IMR-90 (cell line): ENCODE measurements around the gene CD68. TPM values are rescaled to one million over a fixed set of nuclear protein-coding genes. Genes with fewer than 3 reads are reported as not detected.

Experiments
- ATAC-seq: fragments of 200-7000 bp; cut with Tn5 transposase; 2 replicates; pipeline ENCODE4 v1.9.1; 2020; ENCODE audit warnings: low read depth, mild to moderate bottlenecking, moderate library complexity
- BruUV-seq: library from RNA; stranded (reverse); fragments of 400-500 nt; replicated peaks from 2 replicates; lab custom pipeline; 2021; lab: Mats Ljungman, UMichigan
- CTCF ChIA-PET: fragments of 300-600 bp; formaldehyde crosslinking; extraction: SDS; loops from one replicate; lab custom pipeline; 2021; ENCODE audit warnings: antibody characterized with exemption; lab: Yijun Ruan, JAX
- POLR2A ChIA-PET: fragments of 300-600 bp; sonication (Branson Sonifier 250); formaldehyde crosslinking; loops from one replicate; lab custom pipeline; 2022; ENCODE audit warnings: antibody characterized with exemption; ENCODE audit not compliant: unreplicated experiment; lab: Charles Lee
- DNase-seq: peaks from one replicate; pipeline ENCODE4 v3.0.0; 2013
- H2AFZ ChIP-seq: replicated peaks from 2 replicates; pipeline ENCODE3; 2013; ENCODE audit warnings: low read length, mild to moderate bottlenecking; ENCODE audit not compliant: poor library complexity
- H2AK5ac ChIP-seq: 2 replicates; pipeline ENCODE4 v1.6.1; 2013; ENCODE audit warnings: low read depth, low read length, inconsistent platforms
- H2AK9ac ChIP-seq: replicated peaks from 2 replicates; pipeline ENCODE3; 2013; ENCODE audit warnings: mild to moderate bottlenecking, low read depth, low read length, moderate library complexity; ENCODE audit not compliant: poor library complexity
- H2BK120ac ChIP-seq: 2 replicates; pipeline ENCODE4 v1.6.1; 2013; ENCODE audit warnings: low read depth, low read length, inconsistent platforms
- H2BK15ac ChIP-seq: 3 replicates; pipeline ENCODE4 v1.6.1; 2013; ENCODE audit warnings: low read depth, low read length, inconsistent platforms
- H2BK20ac ChIP-seq: 2 replicates; pipeline ENCODE4 v1.6.1; 2013; ENCODE audit warnings: low read depth, mild to moderate bottlenecking, inconsistent platforms, low read length, moderate library complexity
- H2BK5ac ChIP-seq: 2 replicates; pipeline ENCODE4 v1.6.1; 2013; ENCODE audit warnings: mild to moderate bottlenecking, low read depth, low read length, inconsistent platforms; ENCODE audit not compliant: poor library complexity, severe bottlenecking
- H3K14ac ChIP-seq: replicated peaks from 2 replicates; pipeline ENCODE4 v1.6.1; 2013; ENCODE audit warnings: low read depth, low read length, inconsistent platforms
- H3K18ac ChIP-seq: 2 replicates; pipeline ENCODE4 v1.6.1; 2013; ENCODE audit warnings: low read depth, low read length, control low read depth
- H3K23ac ChIP-seq: 2 replicates; pipeline ENCODE4 v1.6.1; 2013; ENCODE audit warnings: low read depth, low read length, inconsistent platforms
- H3K27ac ChIP-seq: 2 replicates; pipeline ENCODE4 v1.5.1; 2013; ENCODE audit warnings: mild to moderate bottlenecking, control low read depth, low read length; ENCODE audit not compliant: insufficient read depth
- H3K27me3 ChIP-seq: 2 replicates; pipeline ENCODE4 v1.6.1; 2013; ENCODE audit warnings: low read length; ENCODE audit not compliant: control insufficient read depth, insufficient read depth
- H3K36me3 ChIP-seq: 2 replicates; pipeline ENCODE4 v1.6.1; 2013; ENCODE audit warnings: low read length, mixed read lengths; ENCODE audit not compliant: control insufficient read depth, insufficient read depth
- H3K4ac ChIP-seq: 2 replicates; pipeline ENCODE4 v1.6.1; 2013; ENCODE audit warnings: low read depth, low read length, inconsistent platforms
- H3K4me1 ChIP-seq: 2 replicates; pipeline ENCODE4 v1.6.1; 2013; ENCODE audit warnings: low read length, mixed read lengths; ENCODE audit not compliant: control insufficient read depth, insufficient read depth
- H3K4me2 ChIP-seq: 2 replicates; pipeline ENCODE4 v1.6.1; 2013; ENCODE audit warnings: low read depth, mild to moderate bottlenecking, control low read depth, low read length, moderate library complexity
- H3K4me3 ChIP-seq: 2 replicates; pipeline ENCODE4 v1.5.1; 2013; ENCODE audit warnings: low read depth, mild to moderate bottlenecking, control low read depth, low read length, moderate library complexity; ENCODE audit not compliant: insufficient read depth
- H3K56ac ChIP-seq: 2 replicates; pipeline ENCODE4 v1.6.1; 2013; ENCODE audit warnings: low read length, inconsistent platforms; ENCODE audit not compliant: insufficient read depth; ENCODE audit errors: extremely low read depth
- H3K79me1 ChIP-seq, 2 experiments: 2 replicates each; pipeline ENCODE4 v1.6.1; 2013; ENCODE audit warnings: low read length in 2 of 2, inconsistent platforms in 1 of 2, low read depth in 1 of 2
- H3K9ac ChIP-seq: 2 replicates; pipeline ENCODE4 v1.6.1; 2013; ENCODE audit warnings: low read depth, low read length, control low read depth
- H3K9me1 ChIP-seq: 2 replicates; pipeline ENCODE4 v1.6.1; 2013; ENCODE audit warnings: low read length, inconsistent platforms; ENCODE audit not compliant: insufficient read depth
- H3K9me3 ChIP-seq: 2 replicates; pipeline ENCODE4 v1.6.1; 2013; ENCODE audit warnings: low read length; ENCODE audit not compliant: control insufficient read depth, insufficient read depth
- H4K20me1 ChIP-seq: 2 replicates; pipeline ENCODE4 v1.6.1; 2013; ENCODE audit warnings: low read length, inconsistent platforms; ENCODE audit not compliant: insufficient read depth
- H4K5ac ChIP-seq: 2 replicates; pipeline ENCODE4 v1.6.1; 2013; ENCODE audit warnings: mild to moderate bottlenecking, low read depth, low read length, control low read depth
- H4K8ac ChIP-seq, 2 experiments: 2 replicates each; pipeline ENCODE4 v1.6.1; 2013; ENCODE audit warnings: low read depth in 2 of 2, low read length in 2 of 2, control low read depth in 1 of 2, inconsistent platforms in 1 of 2
- H4K91ac ChIP-seq: 2 replicates; pipeline ENCODE4 v1.6.1; 2013; ENCODE audit warnings: low read depth, low read length, inconsistent platforms; ENCODE audit not compliant: insufficient read depth
- CEBPB ChIP-seq: IDR thresholded peaks from 2 replicates; pipeline ENCODE4 v1.6.1; 2012; ENCODE audit warnings: low read depth, low read length, improper control_type of control experiment
- CTCF ChIP-seq: conservative IDR thresholded peaks from 2 replicates; pipeline ENCODE4 v1.5.1; 2012; ENCODE audit warnings: mild to moderate bottlenecking, low read depth, low read length, improper control_type of control experiment
- FOS ChIP-seq: fragments of 150-350 bp; IDR thresholded peaks from 2 replicates; pipeline ENCODE4 v1.6.1; 2016; ENCODE audit warnings: low read depth, low read length
- MAZ ChIP-seq: IDR thresholded peaks from 2 replicates; pipeline ENCODE4 v1.6.1; 2012; ENCODE audit warnings: low read depth, mild to moderate bottlenecking, low read length, improper control_type of control experiment, moderate library complexity, borderline replicate concordance
- NFE2L2 ChIP-seq: fragments of 150-350 bp; IDR thresholded peaks from 2 replicates; pipeline ENCODE4 v1.6.1; 2016; ENCODE audit warnings: low read depth, mild to moderate bottlenecking, low read length
- RAD21 ChIP-seq: IDR thresholded peaks from 2 replicates; pipeline ENCODE4 v1.6.1; 2012; ENCODE audit warnings: low read length, improper control_type of control experiment
- RCOR1 ChIP-seq: IDR thresholded peaks from 2 replicates; pipeline ENCODE4 v1.6.1; 2012; ENCODE audit warnings: mild to moderate bottlenecking, low read length, improper control_type of control experiment; ENCODE audit not compliant: insufficient replicate concordance
- RFX5 ChIP-seq: IDR thresholded peaks from 2 replicates; pipeline ENCODE4 v1.8.0; 2012; ENCODE audit warnings: low read depth, mild to moderate bottlenecking, low read length, moderate library complexity
- SMC3 ChIP-seq: fragments of 150-350 bp; IDR thresholded peaks from 2 replicates; pipeline ENCODE4 v1.6.1; 2016; ENCODE audit warnings: low read depth, mild to moderate bottlenecking, antibody characterized with exemption, low read length, moderate library complexity
- WGBS, 2 experiments: methylation state at CpG; one replicate each; pipeline versions ENCODE4 v1.1.5 to v1.1.7; 2013; ENCODE audit warnings: missing lambda C conversion rate in 2 of 2; ENCODE audit not compliant: insufficient read length in 1 of 2; ENCODE audit errors: extremely low coverage in 2 of 2; 5-methylcytosine and 5-hydroxymethylcytosine counted together
- dilution Hi-C: fragments of 300-500 bp; cut with HindIII; formaldehyde crosslinking; loops from one replicate; pipeline ENCODE4 v1.14.3; 2018; ENCODE audit warnings: low sequenced_read_pairs; ENCODE audit not compliant: unreplicated experiment
- in situ Hi-C: fragments of 300-500 bp; cut with MboI; formaldehyde crosslinking; loops from 3 replicates; pipeline ENCODE4 v1.14.3; 2019; ENCODE audit warnings: low sequenced_read_pairs, inconsistent platforms, mixed read lengths
- intact Hi-C: fragments of 100-400 bp; cut with micrococcal nuclease; formaldehyde crosslinking; loops from 2 replicates; pipeline ENCODE4 v1.10.0; 2022
- polyA plus RNA-seq, 3 experiments: library from polyadenylated mRNA; depleted of rRNA; stranded (reverse); fragments of >200 nt; gene quantifications; 2 replicates each; pipeline ENCODE4 v1.2.3, GENCODE V29; 2012; ENCODE audit warnings: low replicate concordance in 1 of 3
- total RNA-seq: library from RNA; depleted of rRNA; stranded (reverse); fragments of >200 nt; gene quantifications from 2 replicates; pipeline ENCODE4 v1.2.3, GENCODE V29; 2012
- TF ChIP-seq, protein P1 (sequence below): fragments of 150-350 bp; IDR thresholded peaks from 2 replicates; pipeline ENCODE4 v1.6.1; 2017; ENCODE audit warnings: mild to moderate bottlenecking, antibody characterized with exemption, low read length, low read depth

Gene CD68
- total and polyA plus RNA-seq, 2 of the 4 experiments (the other 2 are of a cell fraction), result 16.0 to 43.1 TPM

- Histone ChIP-seq H3K27ac (peak overlapping the region; percentile 3; the same call in 1 of the 2 replicates), H2BK5ac (no peak overlapping the region), H3K9me1 (no peaks in the 10 kb centered on the region), H3K4me2 (no peak overlapping the region), H3K9ac (peak overlapping the region; percentile 24; the same call in 1 of the 2 replicates), H2BK15ac (no peak overlapping the region), H3K14ac (no peak overlapping the region; the same call in 1 of the 2 replicates), H3K9me3 (no peaks in the 10 kb centered on the region), H4K8ac (peak overlapping the region; percentile 52 to 88; a peak in 3 of 4 replicates), H2BK120ac (no peak overlapping the region; the same call in 1 of the 2 replicates), H3K27me3 (no peaks in the 10 kb centered on the region), H2AK5ac (peak overlapping the region; percentile 58), H3K56ac (no peak overlapping the region), H3K18ac (no peak overlapping the region), H3K4me3 (no peak overlapping the region), H3K23ac (no peak overlapping the region), H4K20me1 (no peaks in the 10 kb centered on the region), H4K5ac (peak overlapping the region; percentile 72), H3K36me3 (no peaks in the 10 kb centered on the region), H3K4ac (peak overlapping the region; percentile 56), H2AFZ (peak overlapping the region; percentile 92), H2AK9ac (peak overlapping the region; percentile 75), H3K79me1 (peaks cover 5 to 11% of the 10 kb centered on the region in 2 experiments; a peak in 3 of 4 replicates), H3K4me1 (peaks cover 9% of the 10 kb centered on the region), H2BK20ac (no peak overlapping the region), H4K91ac (no peak overlapping the region)
- intact Hi-C loops, result no loop called here
- 28% methylated on average over 3 of the region's 21 CpGs; no CpG with 5 or more reads in 1 of the 2 experiments for WGBS, 2 experiments
- no TSS peak for BruUV-seq
- DNase-seq (peak; percentile 49), ATAC-seq (no peak)
- TF ChIP-seq MAZ (no peak), NFE2L2 (no peak), CTCF (no peak), CEBPB (no peak), RFX5 (no peak), FOS (no peak), RCOR1 (no peak), SMC3 (no peak), RAD21 (no peak)
- TF ChIP-seq, protein P1, sequence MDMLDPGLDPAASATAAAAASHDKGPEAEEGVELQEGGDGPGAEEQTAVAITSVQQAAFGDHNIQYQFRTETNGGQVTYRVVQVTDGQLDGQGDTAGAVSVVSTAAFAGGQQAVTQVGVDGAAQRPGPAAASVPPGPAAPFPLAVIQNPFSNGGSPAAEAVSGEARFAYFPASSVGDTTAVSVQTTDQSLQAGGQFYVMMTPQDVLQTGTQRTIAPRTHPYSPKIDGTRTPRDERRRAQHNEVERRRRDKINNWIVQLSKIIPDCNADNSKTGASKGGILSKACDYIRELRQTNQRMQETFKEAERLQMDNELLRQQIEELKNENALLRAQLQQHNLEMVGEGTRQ, result no peak
- POLR2A ChIA-PET, result interaction anchor here (0.6 kb wide), 2 partner anchors 8 to 340 kb away, joined by 5 to 10 read pairs; no protein-coding TSS in a partner anchor
- in situ Hi-C loops, result loop anchor here (10.0 kb wide), 1 partner anchor 203 kb away; the partner anchor contains the start of genes KCTD11 and TMEM95
- dilution Hi-C loops, result no loop called here
- CTCF ChIA-PET, result no interaction called here
These were observed 21.5 kb upstream of the CD68 start for GRCh38 chr17:7557775-7558543.
